Peyer's patch (tissue), 4 donors: ENCODE results near the gene PAXIP1. TPM values are rescaled to one million over a fixed set of nuclear protein-coding genes. Genes with fewer than 3 reads are reported as not detected.

Source experiments
- DNase-seq, 3 donors: peaks; one replicate each; pipeline ENCODE4 v3.0.0-alpha.2; 2017 to 2019
- H3K27ac ChIP-seq, 4 donors: fragments of 200-600 bp; sonication (generic); one replicate each; pipeline ENCODE4 v1.5.1; 2016 to 2019
- H3K27me3 ChIP-seq, 2 donors: fragments of 200-600 bp; sonication (generic); one replicate each; pipeline ENCODE4 v1.5.1; 2019
- H3K36me3 ChIP-seq, 3 donors: fragments of 200-600 bp; sonication (generic); one replicate each; pipeline ENCODE4 v1.5.1; 2016 to 2019
- H3K4me1 ChIP-seq, 4 donors: fragments of 200-600 bp; sonication (generic); one replicate each; pipeline ENCODE4 v1.5.1; 2016 to 2019
- H3K4me3 ChIP-seq, 4 donors: fragments of 200-600 bp; sonication (generic); 1 replicate in 3 of 4; 2 replicates in 1 of 4; pipeline ENCODE4 v1.5.1; 2016 to 2019; ENCODE audit warnings: mild to moderate bottlenecking in 1 of 4
- H3K9me3 ChIP-seq, 4 donors: fragments of 200-600 bp; sonication (generic); one replicate each; pipeline ENCODE4 v1.5.1; 2016 to 2019; ENCODE audit warnings: mild to moderate bottlenecking in 1 of 4
- POLR2A ChIP-seq, 2 donors: fragments of 450-650 bp; IDR thresholded peaks; one replicate each; pipeline ENCODE4 v1.5.1; 2017; ENCODE audit warnings: antibody characterized with exemption in 2 of 2, mild to moderate bottlenecking in 2 of 2, moderate library complexity in 2 of 2
- total RNA-seq, 4 donors: library from RNA; depleted of rRNA; stranded (reverse); fragments of >200 nt; gene quantifications; one replicate each; pipeline ENCODE4 v1.1.0, GENCODE V29; 2016
- TF ChIP-seq, protein P1 (sequence below), 6 experiments: fragments of 450-650 bp in 4 of 6; fragments of 200-600 bp in 2 of 6; sonication (generic) in 1 of 6; IDR thresholded peaks; one replicate each; pipeline ENCODE4 v1.5.1; 2017 to 2019; ENCODE audit warnings: antibody characterized with exemption in 6 of 6, mild to moderate bottlenecking in 3 of 6, moderate library complexity in 1 of 6

PAXIP1 gene
- total RNA-seq, 4 donors from 2014 or later, result 14.9 to 28.3 (median 23.7) TPM

- H3K9me3 ChIP-seq, result peaks cover 0 to 4% (median 0%) of the 10 kb centered on the region in 4 donors
- H3K36me3 ChIP-seq, result no peaks in the 10 kb centered on the region
- no peak overlapping the region for H3K4me3 ChIP-seq
- peaks cover 0 to 3% of the 10 kb centered on the region in 2 donors for H3K27me3 ChIP-seq
- no peak overlapping the region for H3K27ac ChIP-seq
- H3K4me1 ChIP-seq, result peaks cover 0 to 8% (median 0%) of the 10 kb centered on the region in 4 donors
- TF ChIP-seq, protein P1, sequence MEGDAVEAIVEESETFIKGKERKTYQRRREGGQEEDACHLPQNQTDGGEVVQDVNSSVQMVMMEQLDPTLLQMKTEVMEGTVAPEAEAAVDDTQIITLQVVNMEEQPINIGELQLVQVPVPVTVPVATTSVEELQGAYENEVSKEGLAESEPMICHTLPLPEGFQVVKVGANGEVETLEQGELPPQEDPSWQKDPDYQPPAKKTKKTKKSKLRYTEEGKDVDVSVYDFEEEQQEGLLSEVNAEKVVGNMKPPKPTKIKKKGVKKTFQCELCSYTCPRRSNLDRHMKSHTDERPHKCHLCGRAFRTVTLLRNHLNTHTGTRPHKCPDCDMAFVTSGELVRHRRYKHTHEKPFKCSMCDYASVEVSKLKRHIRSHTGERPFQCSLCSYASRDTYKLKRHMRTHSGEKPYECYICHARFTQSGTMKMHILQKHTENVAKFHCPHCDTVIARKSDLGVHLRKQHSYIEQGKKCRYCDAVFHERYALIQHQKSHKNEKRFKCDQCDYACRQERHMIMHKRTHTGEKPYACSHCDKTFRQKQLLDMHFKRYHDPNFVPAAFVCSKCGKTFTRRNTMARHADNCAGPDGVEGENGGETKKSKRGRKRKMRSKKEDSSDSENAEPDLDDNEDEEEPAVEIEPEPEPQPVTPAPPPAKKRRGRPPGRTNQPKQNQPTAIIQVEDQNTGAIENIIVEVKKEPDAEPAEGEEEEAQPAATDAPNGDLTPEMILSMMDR (IDR thresholded peaks at IDR 0.05), result no peak
- no peak for TF ChIP-seq POLR2A (IDR thresholded peaks at IDR 0.05)
- no peak for DNase-seq
Measured at GRCh38 chr7:154914996-154915380, 87.9 kb downstream of the PAXIP1 start.

GRCh38 chr7:154914308-154914995 lies 88.5 kb downstream of the PAXIP1 start:
- no peak for DNase-seq
- TF ChIP-seq POLR2A (IDR thresholded peaks at IDR 0.05), result no peak
- TF ChIP-seq, protein P1 (IDR thresholded peaks at IDR 0.05), result no peak
- Histone ChIP-seq H3K27ac (no peak overlapping the region), H3K4me3 (peak overlapping the region; percentile 21 to 51 (median 38)), H3K36me3 (no peaks in the 10 kb centered on the region), H3K27me3 (peaks cover 0 to 3% of the 10 kb centered on the region in 2 donors), H3K9me3 (peaks cover 0 to 4% (median 0%) of the 10 kb centered on the region in 4 donors), H3K4me1 (peaks cover 0 to 8% (median 0%) of the 10 kb centered on the region in 4 donors)

DNA sequence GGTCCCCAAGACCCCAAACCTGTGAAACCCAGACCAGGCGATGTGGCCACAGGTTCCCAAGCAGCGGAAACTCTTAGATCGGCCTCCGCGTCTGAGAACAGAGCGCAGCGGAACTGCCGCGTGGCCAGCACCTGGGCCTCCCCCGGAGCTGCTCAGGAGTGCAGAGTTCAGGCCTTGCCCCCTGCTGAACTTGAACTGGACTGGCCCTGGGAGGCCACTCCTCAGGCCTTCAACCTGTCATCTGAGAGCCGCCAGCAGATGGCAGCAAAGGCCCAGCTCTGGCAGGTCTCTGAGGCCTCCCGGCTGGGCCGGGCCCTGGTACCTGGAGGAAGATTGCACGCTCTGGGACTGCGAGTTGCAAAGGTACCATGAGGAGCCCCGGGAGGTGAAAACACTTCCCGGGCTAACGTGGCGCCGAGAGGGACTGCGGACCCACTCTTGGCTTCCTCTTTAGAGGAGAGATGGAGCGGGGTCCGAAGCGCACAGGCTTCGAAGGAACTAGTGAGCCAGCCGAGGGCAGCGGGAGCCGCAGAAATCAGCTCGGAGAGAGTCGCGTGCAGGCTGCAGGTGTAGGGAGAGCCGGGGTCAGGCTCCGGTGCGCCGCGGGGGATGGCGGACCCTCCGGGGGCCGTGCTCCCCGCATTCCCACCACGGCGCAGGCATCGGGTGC lies 89.2 kb downstream of the PAXIP1 start:
- H3K4me1 ChIP-seq, result peaks cover 0 to 8% (median 0%) of the 10 kb centered on the region in 4 donors
- DNase-seq, result peak; percentile 87 to 96 (median 94)
- H3K9me3 ChIP-seq, result peaks cover 0 to 4% (median 0%) of the 10 kb centered on the region in 4 donors
- no peak for TF ChIP-seq POLR2A (IDR thresholded peaks at IDR 0.05)
- TF ChIP-seq, protein P1 (IDR thresholded peaks at IDR 0.05), result peak; percentile 66 to 91 (median 87)
- H3K4me3 ChIP-seq, result peak overlapping the region; percentile 21 to 51 (median 38)
- no peak overlapping the region for H3K27ac ChIP-seq
- H3K27me3 ChIP-seq, result peaks cover 0 to 3% of the 10 kb centered on the region in 2 donors
- H3K36me3 ChIP-seq, result no peaks in the 10 kb centered on the region

- H3K4me1 ChIP-seq, result peaks cover 0 to 8% (median 0%) of the 10 kb centered on the region in 4 donors
Measured at GRCh38 chr7:154912871-154913637, 89.9 kb downstream of the PAXIP1 start.

More at GRCh38 chr7:154912871-154913637, 89.9 kb downstream of the PAXIP1 start:
- Histone ChIP-seq H3K9me3 (peaks cover 0 to 4% (median 0%) of the 10 kb centered on the region in 4 donors), H3K27ac (no peak overlapping the region), H3K36me3 (no peaks in the 10 kb centered on the region), H3K27me3 (peaks cover 0 to 3% of the 10 kb centered on the region in 2 donors), H3K4me3 (no peak overlapping the region)
- TF ChIP-seq POLR2A (IDR thresholded peaks at IDR 0.05), result no peak
- TF ChIP-seq, protein P1 (IDR thresholded peaks at IDR 0.05), result no peak
- DNase-seq, result no peak
